Lung (tissue), 12 donors: ENCODE results near the gene JHY. TPM values are rescaled to one million over a fixed set of nuclear protein-coding genes. Genes with fewer than 3 reads are reported as not detected.

Source experiments
- ATAC-seq: fragments of 200-7000 bp; cut with Tn5 transposase; one replicate; pipeline ENCODE4 v1.9.1; 2020; ENCODE audit warnings: moderate number of reproducible peaks; ENCODE audit not compliant: insufficient read depth, low FRiP score
- DNase-seq, 3 donors: peaks; one replicate each; pipeline ENCODE4 v3.0.0-alpha.2; 2013 to 2017
- H3K27ac ChIP-seq, 2 donors: one replicate each; pipeline ENCODE4 v1.5.1; 2013; ENCODE audit warnings: mild to moderate bottlenecking in 2 of 2, moderate library complexity in 2 of 2, control low read depth in 1 of 2, inconsistent platforms in 1 of 2, low read depth in 1 of 2, low read length in 1 of 2
- H3K27me3 ChIP-seq, 3 donors: one replicate each; pipeline ENCODE4 v1.5.1; 2013; ENCODE audit warnings: low read length in 2 of 3; ENCODE audit not compliant: control insufficient read depth in 3 of 3, insufficient read depth in 3 of 3
- H3K36me3 ChIP-seq, 4 donors: one replicate each; pipeline ENCODE4 v1.5.1; 2013; ENCODE audit warnings: low read length in 4 of 4, mild to moderate bottlenecking in 1 of 4, moderate library complexity in 1 of 4; ENCODE audit not compliant: control insufficient read depth in 4 of 4, insufficient read depth in 4 of 4
- H3K4me1 ChIP-seq, 5 donors: one replicate each; pipeline ENCODE4 v1.5.1; 2013; ENCODE audit warnings: low read length in 5 of 5, mild to moderate bottlenecking in 2 of 5, moderate library complexity in 1 of 5; ENCODE audit not compliant: control insufficient read depth in 5 of 5, insufficient read depth in 5 of 5
- H3K4me3 ChIP-seq: one replicate; pipeline ENCODE4 v1.5.1; 2013; ENCODE audit warnings: mild to moderate bottlenecking, control low read depth, moderate library complexity
- H3K9ac ChIP-seq, 2 donors: one replicate each; pipeline ENCODE4 v1.5.1; 2013; ENCODE audit warnings: low read length in 2 of 2, control low read depth in 1 of 2; ENCODE audit not compliant: insufficient read depth in 1 of 2
- H3K9me3 ChIP-seq, 4 donors: one replicate each; pipeline ENCODE4 v1.5.1; 2013; ENCODE audit warnings: low read length in 3 of 4, mild to moderate bottlenecking in 1 of 4, moderate library complexity in 1 of 4; ENCODE audit not compliant: control insufficient read depth in 4 of 4, insufficient read depth in 3 of 4
- CTCF ChIP-seq: IDR thresholded peaks from 2 replicates; pipeline ENCODE4 v1.5.1; 2012; ENCODE audit warnings: mild to moderate bottlenecking; ENCODE audit errors: control extremely low read depth, extremely low read depth
- WGBS, 2 donors: extraction: QIAGEN DNeasy Blood & Tissue Kit; methylation state at CpG; one replicate each; pipeline ENCODE4 v1.1.7; 2013; 5-methylcytosine and 5-hydroxymethylcytosine counted together
- polyA plus RNA-seq, 2 donors: library from polyadenylated mRNA; stranded (reverse); fragments of 200-250 nt; gene quantifications; one replicate each; pipeline ENCODE4 v1.2.1, GENCODE V29; 2013
- total RNA-seq, 2 donors: library from RNA; depleted of rRNA in 1 of 2; stranded (reverse); fragments of >200 nt in 1 of 2; gene quantifications; one replicate each; pipeline ENCODE4 v1.2.1, GENCODE V29; 2014 to 2021
- donor health status: control.
- donor health status: control.
- donor health status: Bipolar disorder and iron deficiency.
- donor health status: healthy.
- donor health status: DM: yes; HTN: yes; CAD: no.

The JHY gene
- total and polyA plus RNA-seq, 4 donors, result 2.4 to 11.0 (median 7.3) TPM

GRCh38 chr11:122837528-122838346 lies 44.8 kb upstream of the JHY start:
- Histone ChIP-seq H3K27me3 (no peaks in the 10 kb centered on the region), H3K9ac (no peak overlapping the region), H3K4me1 (peaks cover 0 to 4% (median 0%) of the 10 kb centered on the region in 5 donors), H3K36me3 (no peaks in the 10 kb centered on the region), H3K9me3 (no peaks in the 10 kb centered on the region), H3K4me3 (no peak overlapping the region), H3K27ac (no peak overlapping the region)
- whole genome bisulfite sequencing, 2 donors, result 97 to 98% methylated on average over 4 of the region's 4 CpGs
- ATAC-seq (no peak), DNase-seq (no peak)
- TF ChIP-seq CTCF, result no peak

DNA sequence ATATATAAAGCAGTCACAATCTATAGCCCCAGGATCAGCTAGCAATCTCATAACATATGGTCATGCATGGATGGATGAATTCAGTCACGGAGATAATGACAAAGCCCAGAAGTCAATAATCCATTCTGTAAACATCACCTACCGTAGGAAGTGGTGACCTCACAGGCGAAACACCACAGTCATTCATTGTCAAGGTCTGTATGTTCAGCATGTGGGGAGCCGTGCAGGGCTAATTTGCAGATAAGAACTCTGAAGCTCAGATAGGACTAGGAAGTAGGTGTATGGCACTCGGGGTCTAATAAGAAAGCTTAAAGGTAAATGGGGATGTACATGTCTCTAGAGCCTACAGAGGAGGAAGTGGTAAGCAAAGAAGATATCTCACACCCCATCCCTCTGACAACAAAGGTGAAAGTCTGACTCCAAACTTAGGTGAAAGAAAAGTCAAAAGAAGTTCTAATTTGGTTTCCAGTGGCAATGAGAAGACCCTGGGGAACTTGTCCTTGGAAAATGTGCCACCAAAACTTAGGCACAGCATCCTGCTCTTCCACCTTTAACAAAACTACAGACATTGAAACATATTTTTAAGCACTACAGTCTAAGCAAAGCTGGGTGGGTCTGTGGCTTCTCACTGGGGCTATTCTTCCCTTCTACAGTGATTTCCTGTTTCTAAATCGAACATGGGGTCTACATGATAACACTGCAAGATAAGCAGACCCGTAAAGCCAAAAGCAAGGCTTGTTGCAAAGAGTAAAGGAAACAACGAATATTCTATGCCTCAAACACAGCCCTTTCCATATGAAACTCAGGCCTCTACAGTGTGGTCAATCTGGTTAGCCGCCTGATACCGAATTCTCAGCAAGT lies 39.0 kb upstream of the JHY start:
- no peaks in the 10 kb centered on the region for H3K36me3 ChIP-seq
- no peak overlapping the region for H3K4me3 ChIP-seq
- H3K9me3 ChIP-seq, result no peaks in the 10 kb centered on the region
- H3K27ac ChIP-seq, result no peak overlapping the region
- no peaks in the 10 kb centered on the region for H3K27me3 ChIP-seq
- no peak overlapping the region for H3K9ac ChIP-seq
- no peak for TF ChIP-seq CTCF
- DNase-seq (no peak), ATAC-seq (no peak)
- WGBS, 2 donors, result 32 to 51% methylated on average over 10 of the region's 10 CpGs
- no peaks in the 10 kb centered on the region for H3K4me1 ChIP-seq

DNA sequence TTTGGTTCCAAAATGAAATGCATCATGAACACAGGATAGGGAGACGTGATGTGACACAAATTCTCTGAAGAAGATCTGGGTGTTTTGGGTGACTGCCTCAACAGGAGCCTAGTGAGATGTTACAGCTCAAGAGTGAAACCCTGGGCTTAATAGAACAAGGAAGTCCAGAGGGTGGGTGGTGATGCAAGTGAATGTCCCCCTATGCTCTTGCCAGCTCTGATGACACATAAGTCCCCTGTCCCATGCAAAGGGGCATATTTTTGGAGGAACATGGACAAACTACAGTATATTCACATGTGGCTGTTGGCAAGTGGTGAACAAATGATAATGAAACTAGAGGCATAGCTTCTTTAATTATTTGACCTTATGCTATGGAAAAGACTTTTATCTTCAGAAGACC lies 35.1 kb upstream of the JHY start:
- DNase-seq (no peak), ATAC-seq (no peak)
- Histone ChIP-seq H3K4me1 (peaks cover 0 to under 1% (median 0%) of the 10 kb centered on the region in 5 donors), H3K9ac (no peak overlapping the region), H3K4me3 (no peak overlapping the region), H3K9me3 (no peaks in the 10 kb centered on the region), H3K27ac (no peak overlapping the region), H3K27me3 (no peaks in the 10 kb centered on the region), H3K36me3 (no peaks in the 10 kb centered on the region)
- WGBS, 2 donors, result 81 to 97% methylated on average over 1 of the region's 1 CpG
- TF ChIP-seq CTCF, result no peak
